BJ (cell line): ENCODE results near the gene SCG2. TPM values are rescaled to one million over a fixed set of nuclear protein-coding genes. Genes with fewer than 3 reads are reported as not detected.

Source experiments
- CTCF ChIA-PET: fragments of 350-600 bp; formaldehyde crosslinking; extraction: SDS; loops from one replicate; lab custom pipeline; 2021; ENCODE audit warnings: antibody characterized with exemption, inconsistent platforms; lab: Yijun Ruan, JAX
- POLR2A ChIA-PET: fragments of 300-600 bp; sonication (Branson Sonifier 250); formaldehyde crosslinking; extraction: SDS; loops from one replicate; lab custom pipeline; 2021; ENCODE audit warnings: antibody characterized with exemption; lab: Charles Lee
- DNase-seq: peaks from one replicate; pipeline ENCODE4 v3.0.0-alpha.2; 2011; ENCODE audit warnings: low read depth
- H3K27me3 ChIP-seq: 2 replicates; pipeline ENCODE4 v1.6.0; 2011; ENCODE audit warnings: low read length; ENCODE audit not compliant: control insufficient read depth, insufficient read depth
- H3K36me3 ChIP-seq: 2 replicates; pipeline ENCODE4 v1.5.1; 2011; ENCODE audit warnings: low read length; ENCODE audit not compliant: control insufficient read depth, insufficient read depth
- H3K4me3 ChIP-seq: 2 replicates; pipeline ENCODE4 v1.5.1; 2011; ENCODE audit warnings: low read depth, mild to moderate bottlenecking, control low read depth, low read length
- polyA plus RNA-seq: library from polyadenylated mRNA; depleted of rRNA; stranded (reverse); fragments of >200 nt; gene quantifications from 2 replicates; pipeline ENCODE4 v1.2.3, GENCODE V29; 2011
- TF ChIP-seq, protein P1 (sequence below): IDR thresholded peaks from 2 replicates; pipeline ENCODE4 v1.5.1; 2011; ENCODE audit warnings: low read depth, mild to moderate bottlenecking, control low read depth, inconsistent platforms, low read length, moderate library complexity; ENCODE audit not compliant: insufficient read depth

SCG2 gene
- polyA plus RNA-seq, 1 experiment, result 0.26 TPM

GRCh38 chr2:223621901-223622300 is 19.7 kb upstream of the SCG2 start:
- Histone ChIP-seq H3K4me3 (no peak overlapping the region), H3K27me3 (no peaks in the 10 kb centered on the region), H3K36me3 (no peaks in the 10 kb centered on the region)
- DNase-seq, result no peak
- TF ChIP-seq, protein P1, sequence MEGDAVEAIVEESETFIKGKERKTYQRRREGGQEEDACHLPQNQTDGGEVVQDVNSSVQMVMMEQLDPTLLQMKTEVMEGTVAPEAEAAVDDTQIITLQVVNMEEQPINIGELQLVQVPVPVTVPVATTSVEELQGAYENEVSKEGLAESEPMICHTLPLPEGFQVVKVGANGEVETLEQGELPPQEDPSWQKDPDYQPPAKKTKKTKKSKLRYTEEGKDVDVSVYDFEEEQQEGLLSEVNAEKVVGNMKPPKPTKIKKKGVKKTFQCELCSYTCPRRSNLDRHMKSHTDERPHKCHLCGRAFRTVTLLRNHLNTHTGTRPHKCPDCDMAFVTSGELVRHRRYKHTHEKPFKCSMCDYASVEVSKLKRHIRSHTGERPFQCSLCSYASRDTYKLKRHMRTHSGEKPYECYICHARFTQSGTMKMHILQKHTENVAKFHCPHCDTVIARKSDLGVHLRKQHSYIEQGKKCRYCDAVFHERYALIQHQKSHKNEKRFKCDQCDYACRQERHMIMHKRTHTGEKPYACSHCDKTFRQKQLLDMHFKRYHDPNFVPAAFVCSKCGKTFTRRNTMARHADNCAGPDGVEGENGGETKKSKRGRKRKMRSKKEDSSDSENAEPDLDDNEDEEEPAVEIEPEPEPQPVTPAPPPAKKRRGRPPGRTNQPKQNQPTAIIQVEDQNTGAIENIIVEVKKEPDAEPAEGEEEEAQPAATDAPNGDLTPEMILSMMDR, result no peak
- POLR2A ChIA-PET, result no interaction called here
- CTCF ChIA-PET, result no interaction called here

DNA sequence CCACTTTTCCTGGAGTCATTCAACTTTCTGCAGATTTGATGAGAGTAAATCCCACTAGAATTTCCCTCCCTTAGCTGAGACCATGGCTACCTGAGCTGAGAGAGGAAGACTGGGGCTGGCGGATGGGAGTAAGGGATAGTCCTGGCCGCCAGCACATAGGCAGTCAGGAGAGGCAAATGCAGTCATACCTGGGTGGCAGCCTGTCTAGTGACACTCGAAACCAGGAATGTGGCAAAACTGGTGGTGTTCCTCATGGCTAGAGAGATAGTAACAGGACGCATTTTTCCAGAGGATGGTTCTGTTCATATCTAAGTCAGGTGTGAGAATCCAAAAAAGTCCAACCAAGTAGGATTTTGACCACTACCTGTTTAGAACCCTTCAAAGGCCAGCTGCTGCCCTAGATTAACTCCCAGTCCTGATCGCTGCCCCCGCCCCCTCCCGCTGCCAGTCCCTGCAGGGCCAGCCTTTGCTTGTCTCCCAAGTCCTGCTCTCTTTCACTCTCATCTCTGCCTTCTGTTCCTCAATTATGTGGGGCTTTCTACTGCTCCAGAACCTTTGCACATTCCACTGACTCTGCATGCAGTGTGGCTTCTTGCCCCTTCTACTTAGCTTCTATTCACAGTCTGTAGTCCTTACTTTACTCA is 17.4 kb upstream of the SCG2 start:
- TF ChIP-seq, protein P1, result no peak
- ChIA-PET CTCF (no interaction called here), POLR2A (no interaction called here)
- no peaks in the 10 kb centered on the region for H3K27me3 ChIP-seq
- no peaks in the 10 kb centered on the region for H3K36me3 ChIP-seq
- no peak for DNase-seq
- H3K4me3 ChIP-seq, result no peak overlapping the region

GRCh38 chr2:223618172-223619035 is 16.2 kb upstream of the SCG2 start:
- CTCF ChIA-PET, result no interaction called here
- POLR2A ChIA-PET, result no interaction called here
- no peaks in the 10 kb centered on the region for H3K27me3 ChIP-seq

GRCh38 chr2:223614534-223614933 is 12.4 kb upstream of the SCG2 start:
- ChIA-PET POLR2A (no interaction called here), CTCF (no interaction called here)
- H3K27me3 ChIP-seq, result no peaks in the 10 kb centered on the region
- TF ChIP-seq, protein P1, result no peak
- H3K36me3 ChIP-seq, result no peaks in the 10 kb centered on the region
- no peak overlapping the region for H3K4me3 ChIP-seq
- no peak for DNase-seq

More at GRCh38 chr2:223618172-223619035, 16.2 kb upstream of the SCG2 start:
- no peak for DNase-seq
- H3K36me3 ChIP-seq, result no peaks in the 10 kb centered on the region
- TF ChIP-seq, protein P1, result no peak
- H3K4me3 ChIP-seq, result no peak overlapping the region
